GM12878 (cell line): Measurements from ENCODE around the gene HNRNPH1. TPM values are rescaled to one million over a fixed set of nuclear protein-coding genes. Genes with fewer than 3 reads are reported as not detected.

Experiments used
- ATAC-seq: fragments of 200-7000 bp; cut with Tn5 transposase; 3 replicates; pipeline ENCODE4 v1.9.1; 2020; ENCODE audit warnings: mild to moderate bottlenecking, moderate library complexity
- BruUV-seq: library from RNA; stranded (reverse); fragments of 400-500 nt; replicated peaks from 2 replicates; lab custom pipeline; 2021; lab: Mats Ljungman, UMichigan
- CTCF ChIA-PET: fragments of 300-600 bp; sonication (Branson Sonifier 250); formaldehyde crosslinking; extraction: SDS; loops from one replicate; lab custom pipeline; 2021; ENCODE audit warnings: inconsistent platforms; lab: Yijun Ruan, JAX
- POLR2A ChIA-PET: fragments of 350-600 bp; formaldehyde crosslinking; extraction: SDS; loops from one replicate; lab custom pipeline; 2021; ENCODE audit warnings: inconsistent platforms; lab: Charles Lee
- RAD21 ChIA-PET: fragments of 300-600 bp; sonication (Branson Sonifier 250); formaldehyde crosslinking; loops from one replicate; lab custom pipeline; 2023; ENCODE audit warnings: antibody characterized with exemption; ENCODE audit not compliant: unreplicated experiment; lab: Charles Lee
- SMC1A ChIA-PET: fragments of 300-600 bp; sonication (Branson Sonifier 250); formaldehyde crosslinking; loops from one replicate; lab custom pipeline; 2023; ENCODE audit not compliant: unreplicated experiment, uncharacterized antibody; lab: Charles Lee
- DNase-seq: peaks from one replicate; pipeline ENCODE4 v3.0.0-alpha.2; 2011; ENCODE audit warnings: low read depth, low spot score
- FAIRE-seq: peaks from 3 replicates; lab custom pipeline; 2011; peaks lifted over from hg19 to GRCh38; lab: Jason Lieb, UNC
- H2AFZ ChIP-seq: 2 replicates; pipeline ENCODE4 v1.6.0; 2011; ENCODE audit warnings: low read depth, low read length, control low read depth; ENCODE audit not compliant: control insufficient read depth
- H3K27ac ChIP-seq: 2 replicates; pipeline ENCODE4 v1.5.1; 2011; ENCODE audit warnings: control low read depth; ENCODE audit not compliant: control insufficient read depth, insufficient read depth
- H3K27me3 ChIP-seq, 2 experiments: replicated peaks in 1 of 2; 2 replicates each; pipeline versions ENCODE4 v1.6.0 to v1.6.1; 2011; ENCODE audit warnings: low read length in 1 of 2; ENCODE audit not compliant: control insufficient read depth in 2 of 2, insufficient read depth in 2 of 2
- H3K36me3 ChIP-seq, 2 experiments: 2 replicates each; pipeline ENCODE4 v1.5.1; 2011; ENCODE audit warnings: low read length in 1 of 2; ENCODE audit not compliant: control insufficient read depth in 2 of 2, insufficient read depth in 2 of 2
- H3K4me1 ChIP-seq: 2 replicates; pipeline ENCODE4 v1.6.1; 2011; ENCODE audit warnings: mild to moderate bottlenecking, low read length, moderate library complexity, mixed read lengths; ENCODE audit not compliant: control insufficient read depth, insufficient read depth
- H3K4me2 ChIP-seq: 2 replicates; pipeline ENCODE4 v1.6.0; 2011; ENCODE audit warnings: control low read depth; ENCODE audit not compliant: control insufficient read depth, insufficient read depth
- H3K4me3 ChIP-seq: fragments of 200-600 bp; sonication (generic); 2 replicates; pipeline ENCODE4 v1.5.1; 2016
- H3K79me2 ChIP-seq: 2 replicates; pipeline ENCODE4 v1.6.0; 2011; ENCODE audit warnings: low read length; ENCODE audit not compliant: control insufficient read depth, insufficient read depth
- H3K9ac ChIP-seq: 2 replicates; pipeline ENCODE4 v1.8.0; 2011; ENCODE audit warnings: low read length, control low read depth, mixed read lengths; ENCODE audit not compliant: control insufficient read depth, insufficient read depth
- H3K9me3 ChIP-seq: replicated peaks from 3 replicates; pipeline ENCODE4 v1.5.1; 2011; ENCODE audit warnings: mild to moderate bottlenecking, low read length; ENCODE audit not compliant: control insufficient read depth, insufficient read depth
- H4K20me1 ChIP-seq: 2 replicates; pipeline ENCODE4 v1.6.0; 2011; ENCODE audit not compliant: control insufficient read depth, insufficient read depth
- BHLHE40 ChIP-seq, 2 experiments: fragments of 450-650 bp in 1 of 2; IDR thresholded peaks; 2 replicates each; pipeline ENCODE4 v1.6.1; 2011 to 2017; ENCODE audit warnings: low read depth in 2 of 2, borderline replicate concordance in 1 of 2, improper control_type of control experiment in 1 of 2, low read length in 1 of 2, mild to moderate bottlenecking in 1 of 2
- CREB1 ChIP-seq: IDR thresholded peaks from 2 replicates; pipeline ENCODE4 v1.6.1; 2012; ENCODE audit warnings: low read depth, mild to moderate bottlenecking, inconsistent platforms
- EP300 ChIP-seq, 2 experiments: fragments of 150-350 bp in 1 of 2; IDR thresholded peaks; 2 replicates each; pipeline ENCODE4 v1.6.1; 2011 to 2012; ENCODE audit warnings: low read depth in 2 of 2, low read length in 2 of 2, borderline replicate concordance in 1 of 2, improper control_type of control experiment in 1 of 2, inconsistent platforms in 1 of 2; ENCODE audit not compliant: control insufficient read depth in 1 of 2
- GATAD2B ChIP-seq: fragments of 450-650 bp; conservative IDR thresholded peaks from 2 replicates; pipeline ENCODE4 v1.6.1; 2017; ENCODE audit warnings: low read depth, mild to moderate bottlenecking, moderate library complexity
- HDAC2 ChIP-seq: fragments of 200-600 bp; sonication (generic); IDR thresholded peaks from 2 replicates; pipeline ENCODE4 v1.6.1; 2017
- HDGF ChIP-seq: fragments of 450-650 bp; IDR thresholded peaks from 2 replicates; pipeline ENCODE4 v1.6.1; 2016; ENCODE audit warnings: antibody characterized with exemption
- MYB ChIP-seq: fragments of 150-350 bp; IDR thresholded peaks from 2 replicates; pipeline ENCODE4 v1.6.1; 2014; ENCODE audit warnings: mild to moderate bottlenecking, low read depth, low read length, borderline replicate concordance
- PKNOX1 ChIP-seq: fragments of 450-650 bp; IDR thresholded peaks from 2 replicates; pipeline ENCODE4 v1.6.1; 2016; ENCODE audit warnings: mild to moderate bottlenecking
- POLR2A ChIP-seq: IDR thresholded peaks from 2 replicates; pipeline ENCODE4 v1.6.1; 2011; ENCODE audit warnings: low read depth, mild to moderate bottlenecking, low read length
- RUNX3 ChIP-seq: IDR thresholded peaks from 2 replicates; pipeline ENCODE4 v1.6.1; 2012; ENCODE audit warnings: low read length, inconsistent platforms
- SKIL ChIP-seq: fragments of 450-650 bp; IDR thresholded peaks from 2 replicates; pipeline ENCODE4 v1.6.1; 2017; ENCODE audit warnings: mild to moderate bottlenecking, low read depth, inconsistent platforms; ENCODE audit not compliant: poor library complexity, severe bottlenecking
- SMARCA5 ChIP-seq: fragments of 450-650 bp; IDR thresholded peaks from 2 replicates; pipeline ENCODE4 v1.6.1; 2017; ENCODE audit warnings: mild to moderate bottlenecking
- ZBTB33 ChIP-seq: fragments of 450-650 bp; IDR thresholded peaks from 2 replicates; pipeline ENCODE4 v1.6.1; 2017; ENCODE audit warnings: mild to moderate bottlenecking
- ZNF207 ChIP-seq: fragments of 450-650 bp; IDR thresholded peaks from 2 replicates; pipeline ENCODE4 v1.6.1; 2014; ENCODE audit warnings: antibody characterized with exemption, mild to moderate bottlenecking, borderline replicate concordance
- WGBS: methylation state at CpG from one replicate; pipeline ENCODE4 v1.1.6; 2016; ENCODE audit warnings: low lambda C conversion rate; ENCODE audit not compliant: insufficient replicate concordance, insufficient coverage; ENCODE audit errors: missing lambda C conversion rate; 5-methylcytosine and 5-hydroxymethylcytosine counted together
- in situ Hi-C: fragments of 300-500 bp; cut with MboI; formaldehyde crosslinking; loops from 9 replicates; pipeline ENCODE4 v1.14.3; 2018; ENCODE audit warnings: mixed read lengths
- intact Hi-C: fragments of 100-400 bp; cut with micrococcal nuclease; formaldehyde crosslinking; loops from one replicate; pipeline ENCODE4 v1.14.2; 2022; ENCODE audit not compliant: unreplicated experiment
- polyA plus RNA-seq, 11 experiments: library from polyadenylated mRNA; depleted of rRNA in 4 of 11; unstranded in 6 of 11; stranded (reverse) in 5 of 11; fragments of >200 nt; fragmentation: Nextera tagmentation in 4 of 11; fragmentation: Illumina TruSeq in 1 of 11; extraction: Ambion mirVana in 4 of 11; extraction: Trizol in 1 of 11; gene quantifications; 1 replicate in 1 of 11; 2 replicates in 10 of 11; pipeline versions ENCODE4 v1.2.1 to v1.2.3, GENCODE V29; 2011 to 2016; ENCODE audit warnings: inconsistent platforms in 2 of 11, missing spikeins in 2 of 11, low read depth in 1 of 11
- total RNA-seq, 4 experiments: library from RNA; depleted of rRNA in 3 of 4; stranded (reverse); fragments of >200 nt in 3 of 4; fragmentation: Illumina TruSeq in 1 of 4; extraction: Trizol in 1 of 4; gene quantifications; 2 replicates each; pipeline versions ENCODE4 v1.2.1 to v1.2.3, GENCODE V29; 2013 to 2021

Gene HNRNPH1
- total and polyA plus RNA-seq, 10 of the 15 experiments (the other 5 are each of a cell fraction or from before 2014, with no cell fraction given): 184 to 780 (median 690) TPM

GRCh38 chr5:179623906-179624741 lies 653 bp upstream of the HNRNPH1 start:
- Histone ChIP-seq H3K27ac (peak overlapping the region; percentile 98), H3K4me1 (peaks cover 7% of the 10 kb centered on the region), H3K4me2 (peak overlapping the region; percentile 75), H4K20me1 (peaks cover 13% of the 10 kb centered on the region), H3K79me2 (peaks cover 53% of the 10 kb centered on the region), H2AFZ (peak overlapping the region; percentile 78), H3K9me3 (no peaks in the 10 kb centered on the region), H3K27me3 (no peaks in the 10 kb centered on the region), H3K9ac (peak overlapping the region; percentile 97), H3K4me3 (peak overlapping the region; percentile 79), H3K36me3 (peaks cover 1 to 22% of the 10 kb centered on the region in 2 experiments)
- POLR2A ChIA-PET: interaction anchor here (0.6 to 2.3 kb wide), 16 partner anchors 9 to 999 kb away, joined by 3 to 16 read pairs (median 4); partner anchors contain the start of genes CANX, CBY3, MAML1 and RUFY1
- SMC1A ChIA-PET: interaction anchor here (0.6 to 1.5 kb wide), 6 partner anchors 11 to 1621 kb away, joined by 3 to 5 read pairs (median 3); no protein-coding TSS in a partner anchor
- ATAC-seq: peak; percentile 26
- in situ Hi-C loops: no loop called here
- DNase-seq: no peak
- CTCF ChIA-PET: interaction anchor here (0.8 to 1.4 kb wide), 10 partner anchors 9 to 87 kb away, joined by 3 to 5 read pairs (median 4); no protein-coding TSS in a partner anchor
- intact Hi-C loops: loop anchor here (2.0 to 5.0 kb wide), 2 partner anchors 67 to 75 kb away; partner anchors contain the start of gene CANX
- TSS peak; percentile 99 for BruUV-seq
- FAIRE-seq: no peak
- RAD21 ChIA-PET: interaction anchor here (0.7 to 1.6 kb wide), 10 partner anchors 9 to 234 kb away, joined by 3 to 7 read pairs (median 4); partner anchors contain the start of genes MAML1, MRNIP, RUFY1 and SQSTM1
- WGBS: 20% methylated on average over 57 of the region's 68 CpGs
- TF ChIP-seq HDAC2: 0 out of 2 replicates have a peak, but pooled peaks have one; percentile 43
- 0 out of 2 replicates have a peak, but pooled peaks have one; percentile 16 for TF ChIP-seq CREB1
- 0 out of 2 replicates have a peak, but pooled peaks have one; percentile 38 for TF ChIP-seq MYB
- peak; percentile 51 for TF ChIP-seq RUNX3
- peak; percentile 47; the same call in 1 of the 2 replicates for TF ChIP-seq HDGF
- TF ChIP-seq ZNF207: peak; percentile 52; the same call in 1 of the 2 replicates
- TF ChIP-seq GATAD2B: peak; percentile 75
- peak; percentile 39 for TF ChIP-seq SKIL
- TF ChIP-seq PKNOX1: 0 out of 2 replicates have a peak, but pooled peaks have one; percentile 5
- no peak for TF ChIP-seq BHLHE40 (IDR thresholded peaks at IDR 0.05; ENCODE audit: borderline replicate concordance in 1 of 2, low read depth in 2 of 2, low read length in 1 of 2)
- TF ChIP-seq SMARCA5: no peak
- no peak for TF ChIP-seq EP300 (IDR thresholded peaks at IDR 0.05; ENCODE audit: borderline replicate concordance in 1 of 2, control insufficient read depth in 1 of 2, low read depth in 2 of 2, low read length in 2 of 2)
- TF ChIP-seq POLR2A: peak; percentile 56
- peak; percentile 97 for TF ChIP-seq ZBTB33
